ENCODE measurements around the gene PLIN4. TPM values are rescaled to one million over a fixed set of nuclear protein-coding genes. Genes with fewer than 3 reads are reported as not detected.

PLIN4 gene
- total RNA-seq, 1 experiment from 2014 or later, result 2.3 TPM

GRCh38 chr19:4457654-4458395 is 60.5 kb downstream of the PLIN4 start, which contains the start of gene UBXN6 (continued):
- no peak for TF ChIP-seq CTCF (IDR thresholded peaks at IDR 0.05 in 2 of 3, conservative IDR thresholded peaks at IDR 0.05 in 1 of 3; ENCODE audit: borderline replicate concordance in 1 of 3, insufficient read depth in 1 of 3, low read depth in 2 of 3, low read length in 2 of 3)
- no peak for TF ChIP-seq FOSL1 (IDR thresholded peaks at IDR 0.05; ENCODE audit: low read depth)

- RAD21 ChIA-PET (ENCODE audit: low non-redundant PET in 1 of 2, low total read pairs in 2 of 2, uncharacterized antibody in 2 of 2, unreplicated experiment in 2 of 2), result no interaction called here
- no TSS peak for BruUV-seq (replicated peaks)
- peak overlapping the region; percentile 56 for H3K27ac ChIP-seq (ENCODE audit: low read depth, low read length)
- peaks cover 5 to 9% of the 10 kb centered on the region in 2 experiments; a peak in 2 of 4 replicates for H3K36me3 ChIP-seq (ENCODE audit: control insufficient read depth in 1 of 2, insufficient read depth in 2 of 2, low read length in 2 of 2)
- ATAC-seq, result peak; percentile 53
- no peak overlapping the region for H2AFZ ChIP-seq (ENCODE audit: low read depth, low read length, poor library complexity, severe bottlenecking)
- H3K9me2 ChIP-seq (ENCODE audit: insufficient read depth), result no peaks in the 10 kb centered on the region
- no peaks in the 10 kb centered on the region for H4K20me1 ChIP-seq (ENCODE audit: insufficient read depth)
- DNase-seq (ENCODE audit: low read depth, low spot score), result no peak
- peak overlapping the region; percentile 90 for H3K4me2 ChIP-seq (ENCODE audit: low read length)
- peaks cover 18% of the 10 kb centered on the region for H3K79me2 ChIP-seq (ENCODE audit: insufficient read depth, low read length)
- intact Hi-C loops (cut with micrococcal nuclease), result no loop called here
- POLR2A ChIA-PET, result interaction anchor here (1.7 kb wide), 1 partner anchor 14 kb away, joined by 5 read pairs; no protein-coding TSS in a partner anchor
- no peaks in the 10 kb centered on the region for H3K9me3 ChIP-seq (ENCODE audit: control insufficient read depth in 1 of 2, insufficient read depth in 1 of 2, low read depth in 1 of 2, low read length in 2 of 2)
- H3K27me3 ChIP-seq (ENCODE audit: insufficient read depth, low read length), result no peaks in the 10 kb centered on the region
- CTCF ChIA-PET, result interaction anchor here (0.8 to 1.5 kb wide), 3 partner anchors 68 to 224 kb away, joined by 3 read pairs; no protein-coding TSS in a partner anchor
- H3K4me1 ChIP-seq (ENCODE audit: control insufficient read depth in 1 of 2, insufficient read depth in 2 of 2, low read length in 2 of 2), result peaks cover 9 to 17% of the 10 kb centered on the region in 2 experiments; a peak in 3 of 4 replicates
- TF ChIP-seq ZFX (IDR thresholded peaks at IDR 0.05) (peak; percentile 34; the same call in 1 of the 2 replicates), CTCF (IDR thresholded peaks at IDR 0.05 in 2 of 3, conservative IDR thresholded peaks at IDR 0.05 in 1 of 3; ENCODE audit: borderline replicate concordance in 1 of 3, insufficient read depth in 1 of 3, low read depth in 2 of 3, low read length in 2 of 3) (no peak)
- H3K4me3 ChIP-seq (replicated peaks in 1 of 2; ENCODE audit: low read depth in 1 of 2, low read length in 2 of 2), result peak overlapping the region; percentile 71 to 80
- H3K9ac ChIP-seq (ENCODE audit: low read length), result peak overlapping the region; percentile 72
These were observed 61.2 kb downstream of the PLIN4 start for GRCh38 chr19:4456843-4457653.
